Astrocyte of the cerebellum (primary cell): ENCODE measurements around the gene BRAP.
A peak's percentile ranks its signal among the peaks of the same experiment; 100 is the strongest.
"Not testable (repeated sequence)": the region's sequence is repeated elsewhere in the genome, so short reads cannot be mapped to it uniquely, and the experiment has no call there.

ENCODE experiments used
- DNase-seq: peaks from one replicate; pipeline ENCODE4 v3.0.0-alpha.2; 2011; ENCODE audit warnings: low read depth
- H3K4me3 ChIP-seq: 2 replicates; pipeline ENCODE4 v1.5.1; 2011; ENCODE audit warnings: mild to moderate bottlenecking, low read depth, low read length, moderate library complexity
- in situ Hi-C: cut with HindIII; loops from 2 replicates; pipeline ENCODE4 v1.10.0; 2017; ENCODE audit warnings: low sequenced_read_pairs
- TF ChIP-seq, protein P1 (sequence below): IDR thresholded peaks from 2 replicates; pipeline ENCODE4 v1.5.1; 2012; ENCODE audit warnings: low read length, low read depth, moderate library complexity, mild to moderate bottlenecking; ENCODE audit errors: missing control alignments

BRAP gene

DNA sequence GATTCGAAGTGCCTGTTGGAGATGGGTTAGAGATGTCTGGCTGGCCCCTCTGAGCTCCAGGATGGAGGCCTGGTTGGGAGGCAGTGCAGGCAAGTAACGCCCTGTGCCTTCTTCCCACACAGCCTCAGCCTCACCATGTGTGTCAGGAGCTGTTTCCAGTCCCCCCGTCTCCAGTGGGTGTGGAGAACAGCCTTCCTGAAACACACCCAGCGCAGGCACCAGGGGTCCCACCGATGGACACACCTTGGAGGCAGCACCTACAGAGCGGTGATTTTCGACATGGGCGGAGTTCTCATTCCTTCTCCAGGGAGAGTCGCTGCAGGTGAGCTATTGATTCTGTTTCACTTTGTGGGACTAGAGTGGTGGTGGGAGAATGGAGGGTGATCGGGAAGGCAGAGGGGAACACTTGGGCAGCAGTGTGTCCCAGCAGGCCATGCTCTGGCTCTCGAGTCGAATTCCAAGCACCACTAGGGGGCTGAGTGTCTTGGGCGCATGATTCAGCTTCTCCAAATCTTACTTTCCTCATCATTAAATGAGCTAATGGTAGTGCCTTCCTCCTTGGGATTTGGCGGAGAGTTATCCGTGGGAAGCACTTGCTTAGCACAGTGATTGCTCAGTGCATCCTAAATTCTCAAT is 6.9 kb upstream of the BRAP start:
- no peak for DNase-seq
- TF ChIP-seq, protein P1, sequence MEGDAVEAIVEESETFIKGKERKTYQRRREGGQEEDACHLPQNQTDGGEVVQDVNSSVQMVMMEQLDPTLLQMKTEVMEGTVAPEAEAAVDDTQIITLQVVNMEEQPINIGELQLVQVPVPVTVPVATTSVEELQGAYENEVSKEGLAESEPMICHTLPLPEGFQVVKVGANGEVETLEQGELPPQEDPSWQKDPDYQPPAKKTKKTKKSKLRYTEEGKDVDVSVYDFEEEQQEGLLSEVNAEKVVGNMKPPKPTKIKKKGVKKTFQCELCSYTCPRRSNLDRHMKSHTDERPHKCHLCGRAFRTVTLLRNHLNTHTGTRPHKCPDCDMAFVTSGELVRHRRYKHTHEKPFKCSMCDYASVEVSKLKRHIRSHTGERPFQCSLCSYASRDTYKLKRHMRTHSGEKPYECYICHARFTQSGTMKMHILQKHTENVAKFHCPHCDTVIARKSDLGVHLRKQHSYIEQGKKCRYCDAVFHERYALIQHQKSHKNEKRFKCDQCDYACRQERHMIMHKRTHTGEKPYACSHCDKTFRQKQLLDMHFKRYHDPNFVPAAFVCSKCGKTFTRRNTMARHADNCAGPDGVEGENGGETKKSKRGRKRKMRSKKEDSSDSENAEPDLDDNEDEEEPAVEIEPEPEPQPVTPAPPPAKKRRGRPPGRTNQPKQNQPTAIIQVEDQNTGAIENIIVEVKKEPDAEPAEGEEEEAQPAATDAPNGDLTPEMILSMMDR: peak; percentile 21
- H3K4me3 ChIP-seq: no peak overlapping the region
- in situ Hi-C loops: no loop called here

DNA sequence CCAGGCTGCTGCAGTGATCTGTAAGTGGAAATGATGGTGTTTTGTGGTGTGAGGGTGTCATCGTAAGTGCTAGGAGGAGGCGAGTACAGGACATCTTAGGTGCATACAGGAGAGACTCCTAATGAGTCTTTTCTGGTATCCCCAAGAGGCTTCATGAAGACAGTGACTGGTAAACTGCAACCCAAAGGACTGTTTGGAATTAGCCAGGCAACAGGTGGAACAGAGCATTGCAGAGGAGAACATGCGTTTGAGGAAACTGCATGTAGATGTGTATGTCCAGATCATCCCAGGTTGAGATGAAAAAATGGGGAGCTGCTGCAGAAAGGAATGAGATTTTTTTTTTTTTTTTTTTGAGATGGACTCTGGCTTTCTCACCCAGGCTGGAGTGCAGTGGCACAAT is 5.5 kb upstream of the BRAP start:
- in situ Hi-C loops: no loop called here
- H3K4me3 ChIP-seq: no peak overlapping the region

DNA sequence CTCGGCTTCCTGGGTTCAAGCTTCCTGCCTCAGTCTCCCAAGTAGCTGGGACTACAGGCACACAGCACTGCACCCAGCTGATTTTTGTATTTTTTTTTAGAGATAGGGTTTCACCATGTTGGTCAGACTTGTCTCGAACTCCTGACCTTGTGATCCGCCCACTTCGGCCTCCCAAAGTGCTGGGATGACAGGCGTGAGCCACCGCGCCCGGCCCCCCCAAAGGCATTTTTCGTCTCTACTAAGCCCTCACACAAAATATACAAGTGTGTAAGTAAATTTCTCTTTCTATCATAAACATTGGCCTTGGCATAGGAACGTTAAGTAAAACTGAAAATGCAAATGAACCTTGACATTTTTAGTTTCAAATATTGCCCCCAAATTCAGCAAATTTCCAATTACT is 2.2 kb upstream of the BRAP start:
- no peak overlapping the region for H3K4me3 ChIP-seq
- no peak for DNase-seq
- in situ Hi-C loops: no loop called here
- TF ChIP-seq, protein P1: no peak

More for the DNA sequence above, 5.5 kb upstream of the BRAP start:
- TF ChIP-seq, protein P1: no peak
- no peak for DNase-seq

DNA sequence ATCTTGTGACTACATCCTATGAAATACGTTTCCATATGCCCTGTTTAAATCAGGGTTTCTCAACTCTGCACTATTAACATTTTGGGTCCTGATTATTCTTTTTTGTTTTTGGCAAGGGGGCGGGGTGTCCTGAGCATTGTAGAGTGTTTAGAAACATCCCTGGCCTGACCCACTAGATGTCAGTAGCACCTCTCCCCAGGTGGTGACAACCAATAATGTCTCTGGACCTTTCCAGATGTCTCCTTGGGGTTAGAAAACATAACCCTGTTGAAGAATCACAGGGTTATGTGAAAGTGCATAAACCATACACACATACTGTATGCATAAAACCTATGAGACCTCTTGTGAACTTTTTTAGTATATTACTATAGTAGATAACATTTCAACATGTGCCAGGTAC is 1.5 kb upstream of the BRAP start:
- DNase-seq: no peak
- in situ Hi-C loops: no loop called here
- TF ChIP-seq, protein P1: no peak
- H3K4me3 ChIP-seq: no peak overlapping the region

DNA sequence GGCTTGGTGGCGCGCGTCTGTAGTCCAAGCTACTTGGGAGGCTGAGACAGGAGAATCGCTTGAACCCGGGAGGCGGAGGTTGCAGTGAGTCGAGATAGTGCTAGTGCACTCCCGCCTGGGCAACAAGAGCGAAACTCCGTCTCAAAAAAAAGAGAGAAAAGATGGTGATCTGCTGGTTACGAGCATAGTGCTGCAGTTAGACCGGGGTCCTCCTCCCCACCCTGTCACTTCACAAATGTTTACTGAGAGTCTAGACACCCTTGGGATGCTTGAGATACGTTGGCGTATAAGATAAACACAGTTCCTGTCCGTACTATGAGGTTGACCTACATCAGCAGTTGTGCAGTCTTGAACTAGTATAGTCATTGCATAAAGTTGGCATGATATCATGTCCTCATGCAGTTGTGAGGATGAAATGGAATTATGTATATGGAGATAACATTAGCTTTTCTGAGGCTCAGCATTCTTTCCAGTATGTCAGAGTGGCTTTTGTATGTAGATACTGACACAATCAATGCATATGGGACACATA is 884 bp upstream of the BRAP start:
- DNase-seq: no peak
- H3K4me3 ChIP-seq: peak overlapping the region; percentile 99
- in situ Hi-C loops: no loop called here
- TF ChIP-seq, protein P1: no peak

DNA sequence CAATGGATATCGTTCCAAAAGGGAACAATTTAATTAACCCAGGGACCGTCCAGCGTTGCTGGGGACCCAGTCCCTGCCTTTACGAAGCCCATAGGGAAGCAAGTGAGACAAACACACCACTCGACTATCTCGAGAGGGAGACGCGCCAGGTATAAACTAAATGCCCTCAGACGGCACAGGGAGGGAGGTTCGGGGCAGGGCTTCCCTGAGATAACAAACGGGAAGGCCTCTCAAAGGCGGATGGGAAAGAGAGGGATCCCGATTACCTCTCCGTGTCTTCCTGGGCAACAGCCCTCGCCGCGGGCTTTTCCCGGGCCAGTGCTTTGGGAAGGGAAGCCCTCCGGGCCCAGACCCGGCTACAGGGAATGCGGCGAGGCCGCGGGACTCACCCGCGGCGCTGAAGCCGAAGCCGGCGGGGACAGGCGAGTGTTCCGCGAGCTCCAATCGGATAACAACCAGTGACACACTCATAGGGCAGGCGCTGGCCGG is 390 bp downstream of the BRAP start:
- peak overlapping the region; percentile 99 for H3K4me3 ChIP-seq
- in situ Hi-C loops: no loop called here
- TF ChIP-seq, protein P1: no peak
- DNase-seq: no peak

DNA sequence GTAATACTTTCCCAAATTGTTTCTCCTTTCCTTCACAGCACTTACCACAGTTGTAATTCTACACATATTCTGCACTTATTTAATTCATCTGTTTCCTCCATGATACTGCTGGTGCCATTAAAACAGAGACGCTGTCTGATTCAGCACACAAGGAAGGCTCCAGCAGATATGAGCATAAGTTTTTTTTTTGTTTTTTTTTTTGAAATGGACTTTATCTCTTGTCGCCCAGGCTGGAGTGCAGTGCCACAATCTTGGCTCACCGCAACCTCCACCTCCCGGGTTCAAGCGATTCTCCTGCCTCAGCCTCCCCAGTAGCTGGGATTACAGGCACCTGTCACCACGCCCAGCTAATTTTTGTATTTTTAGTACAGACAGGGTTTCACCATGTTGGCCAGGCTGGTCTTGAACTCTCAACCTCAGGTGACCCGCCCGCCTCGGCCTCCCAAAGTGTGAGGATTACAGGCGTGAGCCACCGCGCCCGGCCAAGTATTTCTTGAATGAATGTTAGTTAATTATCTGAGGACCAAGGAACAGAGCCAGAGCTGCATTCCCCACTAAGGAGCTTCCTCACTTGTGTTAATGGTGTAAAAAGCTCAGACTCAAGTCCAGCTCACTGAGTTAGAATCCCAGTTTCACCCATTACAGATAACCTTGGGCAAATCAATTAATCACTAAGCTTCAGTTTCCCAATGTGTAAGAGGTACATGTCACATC is 1.1 kb downstream of the BRAP start:
- DNase-seq, in situ Hi-C loops: not testable (repeated sequence)
- H3K4me3 ChIP-seq: peak overlapping the region; percentile 99
